ENCODE data around the gene CHST6.
"Not testable (repeated sequence)": the region's sequence is repeated elsewhere in the genome, so short reads cannot be mapped to it uniquely, and the experiment has no call there.

CHST6 gene

GRCh38 chr16:75519175-75519574, 23.9 kb upstream of the CHST6 start:
- Mint-ChIP-seq H3K9me3 (no peaks in the 10 kb centered on the region), H3K27ac (no peak overlapping the region), H3K27me3 (no peaks in the 10 kb centered on the region), H3K4me1 (peaks cover 12% of the 10 kb centered on the region), H3K4me3 (no peak overlapping the region)
- ATAC-seq (no peak), DNase-seq (no peak)

- peak overlapping the region in 1 of 2 donors; percentile 70 for H3K27ac Mint-ChIP-seq
- H3K27me3 Mint-ChIP-seq, H3K9me3 Mint-ChIP-seq: not testable (repeated sequence)
- DNase-seq = peak in 1 of 2 donors; percentile 33
- peak; percentile 60 for ATAC-seq
- H3K4me1 Mint-ChIP-seq = peaks cover 18% of the 10 kb centered on the region
- H3K4me3 Mint-ChIP-seq = peak overlapping the region; percentile 89 to 94
Observed at GRCh38 chr16:75516189-75516966, 21.1 kb upstream of the CHST6 start.

GRCh38 chr16:75514296-75514695, 19.1 kb upstream of the CHST6 start:
- no peak overlapping the region for H3K27ac Mint-ChIP-seq
- no peaks in the 10 kb centered on the region for H3K9me3 Mint-ChIP-seq
- no peaks in the 10 kb centered on the region for H3K27me3 Mint-ChIP-seq
- DNase-seq = no peak
- no peak for ATAC-seq
- no peak overlapping the region for H3K4me3 Mint-ChIP-seq
- peaks cover 18% of the 10 kb centered on the region for H3K4me1 Mint-ChIP-seq

DNA sequence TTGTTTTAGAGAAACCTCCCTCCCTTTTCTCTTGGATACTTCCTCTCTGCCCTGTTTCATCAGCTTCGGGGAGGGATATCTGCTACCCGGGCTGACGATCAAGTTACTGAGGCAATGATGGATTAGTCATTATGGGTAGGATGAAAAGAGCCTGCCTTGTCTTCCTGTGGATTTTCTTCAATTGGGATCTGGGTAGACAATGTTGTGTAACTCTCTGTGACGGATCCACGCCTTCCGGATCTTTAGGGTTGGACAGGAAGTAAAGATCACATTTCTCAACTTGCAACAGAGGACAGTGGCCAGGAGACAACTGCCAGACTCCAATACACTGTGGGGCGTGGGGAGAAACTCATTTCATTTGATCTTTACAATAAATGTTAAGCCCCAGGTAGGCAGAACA, 11.3 kb upstream of the CHST6 start:
- Mint-ChIP-seq H3K4me3 (no peak overlapping the region), H3K27ac (peak overlapping the region in 1 of 2 donors; percentile 24), H3K4me1 (peaks cover 5% of the 10 kb centered on the region), H3K9me3 (no peaks in the 10 kb centered on the region), H3K27me3 (peaks cover 21% of the 10 kb centered on the region)
- DNase-seq = no peak
- no peak for ATAC-seq

DNA sequence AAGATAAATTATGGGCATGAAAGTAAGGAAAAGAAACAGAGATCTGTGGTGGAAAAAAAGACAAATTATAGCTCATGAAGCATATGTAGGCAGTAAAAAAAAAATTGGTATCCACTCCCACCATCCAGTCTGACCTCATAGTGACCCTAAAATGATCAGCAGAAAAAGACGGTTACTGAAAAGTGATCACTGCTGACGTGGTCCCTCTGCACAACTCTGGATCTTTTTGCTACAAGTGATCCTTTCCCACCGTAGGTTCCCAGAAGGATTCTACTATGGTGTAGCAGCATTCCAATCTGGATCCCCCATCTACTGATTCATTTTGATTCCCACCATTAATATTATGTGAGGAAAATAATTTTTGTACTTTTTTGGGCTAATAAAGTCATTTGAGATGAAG, 10.9 kb upstream of the CHST6 start:
- H3K27ac Mint-ChIP-seq = no peak overlapping the region
- peaks cover 5% of the 10 kb centered on the region for H3K4me1 Mint-ChIP-seq
- ATAC-seq = no peak
- H3K9me3 Mint-ChIP-seq = no peaks in the 10 kb centered on the region
- peaks cover 21% of the 10 kb centered on the region for H3K27me3 Mint-ChIP-seq
- no peak for DNase-seq
- H3K4me3 Mint-ChIP-seq = no peak overlapping the region

GRCh38 chr16:75503801-75504200, 8.6 kb upstream of the CHST6 start:
- no peak overlapping the region for H3K27ac Mint-ChIP-seq
- DNase-seq = no peak
- ATAC-seq = no peak
- peaks cover 18% of the 10 kb centered on the region for H3K27me3 Mint-ChIP-seq
- peaks cover 5% of the 10 kb centered on the region for H3K4me1 Mint-ChIP-seq
- H3K4me3 Mint-ChIP-seq = no peak overlapping the region
- no peaks in the 10 kb centered on the region for H3K9me3 Mint-ChIP-seq

- peaks cover 5% of the 10 kb centered on the region for H3K4me1 Mint-ChIP-seq
- no peak for ATAC-seq
- H3K4me3 Mint-ChIP-seq = no peak overlapping the region
- H3K9me3 Mint-ChIP-seq = no peaks in the 10 kb centered on the region
- no peak for DNase-seq
- H3K27ac Mint-ChIP-seq = no peak overlapping the region
- peaks cover 13% of the 10 kb centered on the region for H3K27me3 Mint-ChIP-seq
Observed at GRCh38 chr16:75502916-75503605, 7.8 kb upstream of the CHST6 start.

DNA sequence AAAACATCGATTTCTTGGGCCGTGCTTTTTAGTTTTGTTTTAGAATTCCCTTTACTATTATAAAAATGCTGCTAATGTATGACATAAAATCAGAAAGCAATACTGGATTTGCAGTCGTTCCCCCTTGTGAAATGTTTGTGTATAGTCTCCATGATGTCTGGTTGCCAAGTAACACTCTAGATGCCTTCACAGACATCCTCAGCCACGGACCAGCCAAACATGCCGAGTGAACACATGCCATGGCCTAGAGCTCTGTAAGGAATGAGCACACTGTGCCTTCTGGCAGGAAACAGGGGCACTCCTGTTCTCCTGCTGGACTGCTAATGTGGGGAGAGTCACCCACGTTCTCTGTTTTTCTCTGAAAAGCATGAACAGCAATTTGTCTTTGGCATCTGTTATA, 6.6 kb upstream of the CHST6 start:
- ATAC-seq, H3K4me3 Mint-ChIP-seq, H3K27ac Mint-ChIP-seq, H3K4me1 Mint-ChIP-seq, DNase-seq, H3K9me3 Mint-ChIP-seq: not testable (repeated sequence)
- H3K27me3 Mint-ChIP-seq = peaks cover 25% of the 10 kb centered on the region

GRCh38 chr16:75501359-75501758, 6.1 kb upstream of the CHST6 start:
- ATAC-seq (no peak), DNase-seq (no peak)
- Mint-ChIP-seq H3K4me3 (no peak overlapping the region), H3K4me1 (peaks cover 5% of the 10 kb centered on the region), H3K9me3 (no peaks in the 10 kb centered on the region), H3K27ac (no peak overlapping the region), H3K27me3 (peaks cover 23% of the 10 kb centered on the region)

DNA sequence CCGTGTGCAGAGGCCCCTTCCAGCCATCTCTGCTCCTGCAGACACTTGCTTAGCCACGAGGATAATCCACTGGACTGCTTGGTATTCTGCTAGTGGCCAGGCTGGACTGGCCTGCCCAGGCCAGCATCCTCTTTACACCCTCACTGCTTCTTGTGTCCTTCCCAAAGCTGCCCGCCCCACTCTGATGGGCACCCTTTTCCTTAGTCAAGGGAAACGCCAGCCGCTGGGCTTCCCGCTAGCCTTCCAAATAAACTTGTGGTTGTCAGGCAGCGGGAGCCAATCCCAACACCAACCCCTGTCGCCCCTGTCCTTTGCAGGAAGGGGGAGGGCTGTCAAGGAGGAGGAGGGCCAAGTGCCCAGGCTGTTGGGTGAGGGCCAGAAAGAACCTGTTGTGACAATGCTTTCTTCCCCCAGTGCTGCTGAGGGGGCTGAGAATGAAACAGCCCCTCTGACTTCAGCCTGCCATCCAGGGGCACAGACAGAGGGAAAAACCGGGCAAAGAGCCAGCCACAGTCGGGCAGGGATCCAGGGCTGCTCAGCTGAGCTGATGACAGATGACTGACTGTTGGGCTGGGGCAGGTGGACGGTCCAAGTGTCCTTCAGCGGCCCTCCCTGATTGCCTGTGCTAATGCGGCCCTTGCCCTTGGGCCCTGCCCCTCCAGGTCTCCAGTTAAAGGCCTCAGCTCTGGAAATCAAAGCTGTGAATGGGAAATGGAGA, 3.5 kb upstream of the CHST6 start:
- not testable (repeated sequence) for ATAC-seq, H3K4me3 Mint-ChIP-seq, H3K9me3 Mint-ChIP-seq, H3K27ac Mint-ChIP-seq, DNase-seq, H3K4me1 Mint-ChIP-seq
- H3K27me3 Mint-ChIP-seq = peaks cover 35% of the 10 kb centered on the region

GRCh38 chr16:75497558-75497957, 2.3 kb upstream of the CHST6 start:
- H3K4me3 Mint-ChIP-seq = no peak overlapping the region
- no peaks in the 10 kb centered on the region for H3K9me3 Mint-ChIP-seq
- ATAC-seq = no peak
- peaks cover 41% of the 10 kb centered on the region for H3K27me3 Mint-ChIP-seq
- peak overlapping the region in 1 of 2 donors; percentile 23 for H3K27ac Mint-ChIP-seq
- peaks cover 9% of the 10 kb centered on the region for H3K4me1 Mint-ChIP-seq
- DNase-seq = no peak

DNA sequence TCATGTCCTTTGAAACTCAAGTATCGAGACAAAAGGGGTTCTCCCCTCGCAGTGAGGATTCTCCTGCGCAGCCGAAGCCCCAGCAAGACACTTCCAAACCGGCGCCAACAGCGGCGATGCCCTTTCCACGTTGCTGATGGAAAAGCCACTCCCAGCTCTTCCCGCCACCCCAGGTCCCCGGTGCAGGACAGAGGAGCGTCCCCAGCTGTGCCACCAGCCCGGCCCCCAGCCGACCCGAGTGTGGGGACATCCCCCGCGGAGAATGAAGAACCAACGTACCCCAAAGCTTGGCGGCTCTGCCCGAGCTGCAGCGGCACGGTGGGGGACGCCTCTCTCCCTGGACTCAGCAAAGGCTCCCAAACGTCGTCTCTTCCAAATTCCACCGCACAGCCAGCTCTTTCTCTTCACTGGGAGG, 573 bp downstream of the CHST6 start:
- ATAC-seq = peak; percentile 42
- DNase-seq = no peak
- Mint-ChIP-seq H3K4me1 (peaks cover 9% of the 10 kb centered on the region), H3K4me3 (peak overlapping the region; percentile 66 to 67), H3K27me3 (peaks cover 41% of the 10 kb centered on the region), H3K27ac (peak overlapping the region; percentile 42 to 52), H3K9me3 (no peaks in the 10 kb centered on the region)

DNA sequence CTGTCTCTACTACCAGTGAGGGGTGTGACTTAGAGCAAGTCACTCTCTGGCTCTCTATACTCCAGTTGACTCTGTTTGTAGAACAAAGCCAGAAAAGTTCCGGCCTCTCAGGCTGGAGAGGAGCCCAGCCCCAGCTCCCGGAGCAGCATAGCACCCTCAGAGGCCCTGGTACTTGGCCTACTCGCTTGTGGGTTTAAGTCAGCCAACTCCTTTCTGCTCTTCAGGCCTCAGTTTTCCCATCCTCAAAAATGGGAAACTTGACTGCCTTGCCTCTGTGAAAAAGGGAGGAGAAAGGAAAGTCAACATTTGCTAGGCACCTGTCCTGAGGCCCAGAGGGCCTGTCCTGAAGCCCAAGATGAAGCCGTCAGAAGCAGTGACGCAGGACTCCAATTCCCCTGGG, 1.1 kb downstream of the CHST6 start:
- no peak for DNase-seq
- Mint-ChIP-seq H3K4me3 (peak overlapping the region; percentile 66 to 67), H3K27ac (no peak overlapping the region), H3K4me1 (peaks cover 9% of the 10 kb centered on the region), H3K27me3 (peaks cover 41% of the 10 kb centered on the region), H3K9me3 (no peaks in the 10 kb centered on the region)
- ATAC-seq = no peak

DNA sequence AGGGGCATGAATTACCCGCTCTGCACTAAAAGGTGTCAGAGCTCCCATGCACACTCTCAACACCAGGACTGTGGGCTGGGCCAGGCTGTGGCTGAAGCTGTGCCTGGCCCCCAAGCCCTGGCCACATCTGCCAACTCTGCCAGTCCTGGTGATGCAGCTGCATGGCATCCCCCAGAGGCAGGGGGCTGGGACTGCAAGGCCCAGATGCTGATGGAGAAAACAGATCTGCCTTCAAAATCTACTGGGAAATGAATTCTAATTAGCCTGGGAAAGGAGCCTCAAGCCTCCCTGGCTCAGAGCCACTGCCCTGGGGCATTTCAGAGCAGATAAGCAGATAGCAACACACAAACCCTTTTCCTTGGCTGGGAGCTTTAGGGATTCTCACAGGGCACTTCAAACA, 3.4 kb downstream of the CHST6 start:
- H3K27me3 Mint-ChIP-seq = peaks cover 30% of the 10 kb centered on the region
- H3K4me3 Mint-ChIP-seq = no peak overlapping the region
- DNase-seq (no peak), ATAC-seq (peak; percentile 56)
- H3K9me3 Mint-ChIP-seq = no peaks in the 10 kb centered on the region
- peaks cover 9% of the 10 kb centered on the region for H3K4me1 Mint-ChIP-seq
- no peak overlapping the region for H3K27ac Mint-ChIP-seq

GRCh38 chr16:75488322-75488721, 6.9 kb downstream of the CHST6 start:
- ATAC-seq (no peak), DNase-seq (no peak)
- H3K4me3 Mint-ChIP-seq = no peak overlapping the region
- no peaks in the 10 kb centered on the region for H3K9me3 Mint-ChIP-seq
- no peak overlapping the region for H3K27ac Mint-ChIP-seq
- H3K4me1 Mint-ChIP-seq = no peaks in the 10 kb centered on the region
- peaks cover 18% of the 10 kb centered on the region for H3K27me3 Mint-ChIP-seq
